ENCODE measurements around the gene YIPF6. TPM values are rescaled to one million over a fixed set of nuclear protein-coding genes. Genes with fewer than 3 reads are reported as not detected.

Gene YIPF6
- total and polyA plus RNA-seq, 2 of the 13 experiments (the other 11 are each of a cell fraction or from before 2014, with no cell fraction given): 37.8 to 43.6 TPM

GRCh38 chrX:68463880-68464279 is 35.0 kb upstream of the YIPF6 start:
- H3K9ac ChIP-seq (ENCODE audit: insufficient read depth, low read depth, low read length): no peak overlapping the region
- intact Hi-C loops (cut with micrococcal nuclease; ENCODE audit: unreplicated experiment): no loop called here

More at GRCh38 chrX:68463880-68464279, 35.0 kb upstream of the YIPF6 start:
- Histone ChIP-seq H2AFZ (ENCODE audit: low read length) (no peak overlapping the region), H3K27ac (ENCODE audit: extremely low read length, insufficient read depth, low read length) (no peak overlapping the region), H3K79me2 (ENCODE audit: insufficient read depth, low read length) (no peaks in the 10 kb centered on the region), H3K4me3 (replicated peaks in 1 of 3; ENCODE audit: insufficient read depth in 1 of 3, low read depth in 2 of 3, low read length in 3 of 3) (no peak overlapping the region), H3K4me1 (ENCODE audit: insufficient read depth, low read length) (0 out of 2 replicates have a peak, but pooled peaks cover 7% of the 10 kb centered on the region), H3K27me3 (ENCODE audit: control insufficient read depth in 1 of 2, insufficient read depth in 2 of 2, low read length in 2 of 2) (no peaks in the 10 kb centered on the region), H3K4me2 (ENCODE audit: low read depth, low read length) (no peak overlapping the region), H4K20me1 (ENCODE audit: insufficient read depth, low read length) (no peaks in the 10 kb centered on the region), H3K36me3 (replicated peaks in 1 of 2; ENCODE audit: control insufficient read depth in 1 of 2, insufficient read depth in 2 of 2, low read length in 2 of 2) (no peaks in the 10 kb centered on the region), H3K9me3 (ENCODE audit: low read length) (no peaks in the 10 kb centered on the region)
- ChIA-PET CTCF (ENCODE audit: low intra/inter-chr PET ratio, low total read pairs) (no interaction called here), POLR2A (no interaction called here)
- FAIRE-seq (no peak), ATAC-seq (no peak), DNase-seq (ENCODE audit: low spot score) (no peak)
- 94% methylated on average over 1 of the region's 1 CpG for whole genome bisulfite sequencing (ENCODE audit: low lambda C conversion rate)
- no TSS peak for BruUV-seq (replicated peaks)
- in situ Hi-C loops (cut with HindIII; ENCODE audit: extremely low pct_ligation_motif_present, low pct_unique_long_range_greater_than_20kb): no loop called here
- TF ChIP-seq PAF1 (CRISPR knock-in tag; IDR thresholded peaks at IDR 0.05) (no peak), SRY (CRISPR knock-in tag; IDR thresholded peaks at IDR 0.05) (no peak), ZFP37 (CRISPR knock-in tag; IDR thresholded peaks at IDR 0.05; ENCODE audit: borderline replicate concordance) (no peak), ZNF317 (CRISPR knock-in tag; IDR thresholded peaks at IDR 0.05) (no peak), POLR2AphosphoS5 (IDR thresholded peaks at IDR 0.05; ENCODE audit: low read depth, low read length) (no peak), ZNF674 (CRISPR knock-in tag; IDR thresholded peaks at IDR 0.05; ENCODE audit: low read depth) (no peak), SRSF1 (optimal IDR thresholded peaks at IDR 0.05; ENCODE audit: low read depth, low read length) (no peak), HNRNPUL1 (IDR thresholded peaks at IDR 0.05; ENCODE audit: low read depth, low read length) (no peak), CBFB (CRISPR knock-in tag; IDR thresholded peaks at IDR 0.05) (no peak), CEBPZ (IDR thresholded peaks at IDR 0.05; ENCODE audit: low read length) (no peak)

Data from HepG2 (cell line).